GM13976 (cell line): Measurements from ENCODE around the gene EFEMP2.

Experiments
- DNase-seq: peaks from one replicate; pipeline ENCODE4 v3.0.0; 2012; ENCODE audit warnings: low spot score
- CTCF ChIP-seq: IDR thresholded peaks from 2 replicates; pipeline ENCODE4 v1.5.1; 2012; ENCODE audit warnings: borderline replicate concordance, mild to moderate bottlenecking; ENCODE audit not compliant: insufficient read depth; ENCODE audit errors: extremely low read depth, missing control alignments, control extremely low read depth
- in situ Hi-C: fragments of 300-500 bp; cut with MboI; formaldehyde crosslinking; loops from one replicate; pipeline ENCODE4 v1.12.0; 2022; ENCODE audit warnings: low sequenced_read_pairs, mixed read lengths, inconsistent platforms; ENCODE audit not compliant: unreplicated experiment

EFEMP2 gene

GRCh38 chr11:65883786-65884715, 11.5 kb upstream of the EFEMP2 start:
- no peak for DNase-seq
- in situ Hi-C loops: loop anchor here (5.0 kb wide), 1 partner anchor 103 kb away; no protein-coding TSS in a partner anchor
- no peak for TF ChIP-seq CTCF

- no peak for TF ChIP-seq CTCF
- in situ Hi-C loops: loop anchor here (5.0 kb wide), 1 partner anchor 104 kb away; no protein-coding TSS in a partner anchor
- DNase-seq: no peak
These were observed 10.6 kb upstream of the EFEMP2 start for GRCh38 chr11:65883058-65883761.

GRCh38 chr11:65882120-65883057, 9.8 kb upstream of the EFEMP2 start:
- TF ChIP-seq CTCF: no peak
- no peak for DNase-seq
- in situ Hi-C loops: loop anchor here (5.0 kb wide), 1 partner anchor 105 kb away; no protein-coding TSS in a partner anchor

DNA sequence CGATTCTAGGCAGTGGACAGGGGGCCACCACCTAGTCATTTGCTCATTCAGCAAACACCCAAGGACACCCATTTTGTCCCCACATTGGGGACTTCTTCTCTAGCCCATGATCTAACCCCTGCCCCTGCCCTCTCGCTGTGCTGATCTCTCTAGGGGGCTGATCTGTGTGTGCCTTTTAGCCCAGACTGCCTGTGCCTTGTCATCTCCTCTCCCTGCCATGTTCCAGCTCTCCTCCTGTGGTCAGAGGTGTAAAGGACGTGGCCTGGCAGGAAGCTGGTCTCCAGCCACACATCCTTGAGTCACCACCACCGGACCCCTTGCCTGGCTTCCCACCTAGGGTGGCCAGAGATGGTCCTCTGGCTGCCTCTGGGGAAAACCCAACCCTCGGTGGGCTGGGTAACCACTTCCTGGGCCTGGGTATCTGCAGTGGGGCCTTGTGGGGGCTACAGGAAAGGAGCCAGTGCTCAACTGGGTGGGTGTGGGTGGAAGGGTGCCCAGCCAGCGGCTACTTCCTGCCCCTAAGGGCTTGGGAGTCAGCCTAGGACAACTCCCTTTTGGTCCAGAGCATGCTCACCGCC, 8.3 kb upstream of the EFEMP2 start:
- in situ Hi-C loops: loop anchor here (5.0 kb wide), 1 partner anchor 106 kb away; no protein-coding TSS in a partner anchor
- no peak for TF ChIP-seq CTCF
- DNase-seq: no peak

- in situ Hi-C loops: loop anchor here (5.0 kb wide), 1 partner anchor 107 kb away; no protein-coding TSS in a partner anchor
- DNase-seq: no peak
- TF ChIP-seq CTCF: no peak
These were observed 7.4 kb upstream of the EFEMP2 start for GRCh38 chr11:65880027-65880426.
